A549 (cell line): ENCODE data around the gene CEP250.

Source experiments
- CTCF ChIP-seq: fragments of >200 bp; sonication (Bioruptor Twin); formaldehyde crosslinking; IDR thresholded peaks from 3 replicates; pipeline ENCODE4 v1.5.1; 2016
- ESRRA ChIP-seq: fragments of 150-350 bp; IDR thresholded peaks from 2 replicates; pipeline ENCODE4 v1.6.1; 2014; ENCODE audit warnings: mild to moderate bottlenecking, low read length, borderline replicate concordance
- JUNB ChIP-seq: fragments of >200 bp; sonication (Bioruptor Twin); formaldehyde crosslinking; IDR thresholded peaks from 2 replicates; pipeline ENCODE4 v1.6.1; 2016
- KDM5A ChIP-seq: fragments of 200-600 bp; sonication (generic); IDR thresholded peaks from 2 replicates; pipeline ENCODE4 v1.6.1; 2016; ENCODE audit warnings: antibody characterized with exemption, mild to moderate bottlenecking
- MAX ChIP-seq: IDR thresholded peaks from 2 replicates; pipeline ENCODE4 v1.6.1; 2012
- MYC ChIP-seq: IDR thresholded peaks from 2 replicates; pipeline ENCODE4 v1.6.1; 2012; ENCODE audit warnings: mild to moderate bottlenecking, inconsistent platforms, low read length, improper control_type of control experiment, borderline replicate concordance
- POLR2AphosphoS2 ChIP-seq: conservative IDR thresholded peaks from 2 replicates; pipeline ENCODE4 v1.6.1; 2012; ENCODE audit warnings: low read length, improper control_type of control experiment, inconsistent platforms
- USF2 ChIP-seq: fragments of 450-650 bp; IDR thresholded peaks from 2 replicates; pipeline ENCODE4 v1.6.1; 2014; ENCODE audit warnings: antibody characterized with exemption

GRCh38 chr20:35542990-35543389 lies 87.6 kb downstream of the CEP250 start:
- TF ChIP-seq CTCF (no peak), KDM5A (no peak), MYC (no peak), USF2 (no peak), POLR2AphosphoS2 (no peak), MAX (no peak), ESRRA (no peak), JUNB (no peak)
